Stimulated activated CD4-positive, alpha-beta T cell treated with anti-CD3 and anti-CD28 coated beads, Interleukin-2, amount 100 ng/mL, for 4 hours (primary cell): Measurements from ENCODE around the gene MYO6.

Experiments
- DNase-seq: peaks from one replicate; pipeline ENCODE4 v3.0.0-alpha.2; 2020; ENCODE audit warnings: low read depth

Gene MYO6

DNA sequence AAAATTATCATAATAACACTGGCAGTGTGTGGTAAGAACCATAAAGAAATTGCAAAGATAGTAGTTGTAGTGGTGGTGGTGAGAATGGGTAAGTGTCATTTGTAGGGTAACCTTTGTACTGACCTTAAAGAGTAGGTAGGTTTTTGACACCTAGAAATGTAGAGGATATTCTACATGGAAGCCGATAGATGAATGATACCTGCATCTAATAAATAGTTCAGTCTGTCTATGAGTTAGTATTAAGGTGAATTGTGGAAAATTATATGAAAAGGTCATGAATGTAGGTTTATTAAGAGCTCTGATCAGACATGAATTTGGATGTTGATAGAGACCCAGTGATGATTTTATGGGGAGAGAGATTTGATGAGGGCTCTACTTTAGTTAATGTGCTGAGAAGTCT lies 78.1 kb downstream of the MYO6 start:
- DNase-seq = no peak

DNA sequence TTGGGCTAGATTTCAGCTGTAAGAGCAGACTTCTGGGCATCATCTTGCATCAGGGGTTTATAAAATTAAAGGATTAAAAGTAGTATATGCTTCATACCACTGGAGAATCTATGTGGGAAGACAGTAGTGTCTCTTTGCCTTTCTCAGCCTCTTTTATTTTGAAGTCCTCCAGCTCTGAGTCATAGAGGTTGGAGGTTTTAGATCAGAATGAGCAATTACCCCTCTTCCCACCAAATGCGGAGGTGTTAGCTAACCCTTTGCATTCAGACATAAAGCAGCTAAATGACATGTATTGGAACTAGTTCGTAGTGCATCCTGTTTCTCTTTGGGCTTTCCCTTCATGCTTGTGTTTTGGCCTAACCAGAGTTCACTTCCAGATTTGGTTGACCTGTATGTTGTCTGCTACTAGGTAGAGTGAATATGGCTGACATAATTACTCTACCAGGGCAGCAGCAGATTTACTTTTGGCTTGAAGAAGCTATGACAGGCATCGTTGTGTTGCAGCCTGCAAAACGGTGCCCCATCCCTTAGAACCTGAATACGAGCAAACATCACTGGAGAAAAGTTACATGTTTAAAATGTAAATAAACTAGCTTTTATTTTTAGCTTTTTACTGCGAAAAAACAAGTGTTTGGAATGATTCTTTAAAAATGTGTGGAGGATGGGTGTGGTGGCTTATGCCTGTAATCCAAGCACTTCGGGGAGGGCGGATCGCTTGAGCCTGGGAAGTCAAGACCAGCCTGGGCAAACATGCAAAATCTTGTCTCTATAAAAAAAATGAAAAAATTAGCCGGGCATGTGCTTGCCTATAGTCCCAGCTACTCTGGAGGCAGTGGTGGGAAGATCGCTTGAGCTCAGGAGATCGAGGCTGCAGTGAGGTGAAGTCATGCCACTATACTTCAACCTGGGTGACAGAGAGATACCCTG lies 82.2 kb downstream of the MYO6 start:
- no peak for DNase-seq

DNA sequence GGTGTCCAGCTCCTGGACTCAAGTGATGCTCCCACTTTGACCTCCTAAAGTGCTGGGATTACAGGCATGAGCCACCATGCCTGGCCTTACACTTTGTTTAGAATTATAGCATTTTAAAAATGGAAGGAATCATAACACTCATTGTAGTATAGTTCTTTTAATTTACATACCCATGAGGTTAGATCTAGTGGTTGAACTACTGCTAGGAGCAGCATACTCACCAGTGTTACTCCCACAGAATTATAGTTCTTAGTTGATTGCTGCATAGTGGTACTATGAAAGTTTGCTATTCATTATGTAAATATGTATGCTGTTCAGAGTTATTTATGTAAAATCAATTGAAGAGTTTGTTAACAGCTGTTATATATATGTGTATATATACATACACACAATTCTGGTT lies 85.4 kb downstream of the MYO6 start:
- no peak for DNase-seq

DNA sequence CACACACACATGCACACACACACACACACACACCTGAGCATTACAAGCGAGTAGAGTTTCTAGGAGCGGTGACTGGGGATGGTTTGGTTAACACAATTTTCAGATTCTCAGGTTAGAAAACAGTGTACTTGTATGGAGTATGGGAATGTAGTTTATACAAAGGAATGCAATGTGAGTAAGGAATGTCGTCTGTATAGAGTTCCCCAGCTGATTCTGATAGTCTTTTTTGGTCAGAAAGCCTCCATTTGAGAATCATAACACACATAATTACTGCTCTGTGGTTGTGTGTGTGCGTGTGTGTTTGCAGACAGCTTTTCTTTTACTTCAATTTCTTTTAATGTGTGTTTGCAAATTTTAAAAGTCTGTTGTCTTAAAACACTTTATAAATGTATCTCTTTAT lies 93.2 kb downstream of the MYO6 start:
- no peak for DNase-seq

DNA sequence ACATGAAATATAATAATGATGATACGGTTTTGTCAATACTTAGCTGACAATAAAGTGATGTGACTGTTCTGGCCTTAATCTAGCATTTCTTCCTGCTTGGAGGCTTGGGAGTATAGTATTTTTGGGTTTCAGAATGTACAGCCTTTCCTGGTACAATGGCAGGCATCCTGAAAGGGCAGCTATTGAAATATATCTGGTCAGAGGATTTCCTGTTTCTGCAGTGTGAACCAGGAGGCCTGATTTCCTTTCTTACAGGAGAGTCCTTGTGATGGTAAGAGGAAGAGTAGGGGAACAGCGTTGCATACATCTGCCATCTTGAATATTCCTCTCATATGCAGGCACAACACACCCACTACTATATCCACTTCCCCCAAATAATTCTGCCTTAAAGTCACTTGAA lies 93.7 kb downstream of the MYO6 start:
- DNase-seq = no peak

DNA sequence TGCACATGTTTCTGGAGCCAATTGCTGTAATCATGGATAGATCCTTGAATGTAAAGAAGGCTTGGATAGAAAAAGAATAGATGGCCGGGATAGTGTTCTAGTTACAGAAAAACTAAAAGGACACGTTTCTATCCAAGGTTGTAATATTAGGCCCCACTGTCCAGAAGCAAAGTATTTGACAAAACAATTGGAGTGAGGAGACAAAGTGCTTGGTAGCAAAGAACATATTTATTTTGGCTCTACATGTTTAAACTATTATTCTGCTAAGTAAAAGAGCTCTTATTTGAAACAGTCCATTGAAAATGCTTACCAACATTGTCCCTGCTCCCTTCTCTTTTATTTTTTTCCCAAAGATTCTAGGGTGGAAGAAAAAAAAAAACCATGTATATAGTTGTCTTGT lies 94.4 kb downstream of the MYO6 start:
- DNase-seq = no peak

DNA sequence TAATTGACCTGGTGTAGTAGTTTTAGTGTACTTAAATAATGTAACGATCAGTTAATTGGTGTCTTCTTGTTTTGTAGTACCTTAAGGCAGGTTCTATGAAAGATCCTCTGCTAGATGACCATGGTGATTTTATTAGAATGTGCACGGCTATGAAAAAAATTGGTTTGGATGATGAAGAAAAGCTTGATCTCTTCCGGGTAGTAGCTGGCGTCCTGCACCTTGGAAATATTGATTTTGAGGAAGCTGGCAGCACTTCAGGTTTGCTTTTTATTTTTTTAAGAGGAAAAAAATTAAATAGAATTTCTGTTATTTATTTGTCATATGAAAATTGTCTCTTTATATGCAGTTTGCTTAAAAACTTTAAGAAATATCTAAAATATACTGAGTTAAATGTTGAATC lies 99.2 kb downstream of the MYO6 start:
- no peak for DNase-seq

DNA sequence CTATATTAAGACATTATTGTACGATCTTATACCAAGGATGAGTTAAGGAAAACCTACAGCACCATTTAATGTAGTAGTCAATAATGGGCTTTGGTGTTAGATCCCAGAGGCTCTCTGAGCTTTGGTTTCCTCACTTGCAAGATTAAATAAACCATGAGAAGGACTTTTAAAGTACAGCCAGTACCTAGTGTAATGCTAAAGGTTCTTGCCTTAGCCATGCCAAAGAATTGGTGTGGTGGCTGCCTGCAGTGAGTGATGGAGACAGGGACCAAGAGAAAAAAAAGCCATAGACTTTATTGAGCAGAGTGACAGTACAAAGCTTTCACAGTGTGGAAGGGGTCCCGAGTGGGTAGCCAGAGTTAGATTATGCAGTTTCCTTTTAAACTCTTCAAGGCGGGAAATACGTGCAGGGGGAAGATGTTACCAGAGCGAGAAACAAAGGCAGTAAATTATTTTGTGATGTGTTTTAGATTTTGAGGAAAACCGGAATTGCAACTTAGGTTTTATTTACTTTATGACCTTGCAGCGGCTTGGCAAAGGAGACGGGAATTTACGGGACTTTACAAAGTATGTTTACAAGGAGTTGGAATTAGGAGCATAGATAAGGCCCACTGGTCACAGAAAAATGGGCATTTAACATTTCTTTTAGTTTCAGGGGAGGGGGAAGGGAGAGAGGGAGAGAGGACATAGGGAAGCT lies 100.4 kb downstream of the MYO6 start:
- DNase-seq = no peak

DNA sequence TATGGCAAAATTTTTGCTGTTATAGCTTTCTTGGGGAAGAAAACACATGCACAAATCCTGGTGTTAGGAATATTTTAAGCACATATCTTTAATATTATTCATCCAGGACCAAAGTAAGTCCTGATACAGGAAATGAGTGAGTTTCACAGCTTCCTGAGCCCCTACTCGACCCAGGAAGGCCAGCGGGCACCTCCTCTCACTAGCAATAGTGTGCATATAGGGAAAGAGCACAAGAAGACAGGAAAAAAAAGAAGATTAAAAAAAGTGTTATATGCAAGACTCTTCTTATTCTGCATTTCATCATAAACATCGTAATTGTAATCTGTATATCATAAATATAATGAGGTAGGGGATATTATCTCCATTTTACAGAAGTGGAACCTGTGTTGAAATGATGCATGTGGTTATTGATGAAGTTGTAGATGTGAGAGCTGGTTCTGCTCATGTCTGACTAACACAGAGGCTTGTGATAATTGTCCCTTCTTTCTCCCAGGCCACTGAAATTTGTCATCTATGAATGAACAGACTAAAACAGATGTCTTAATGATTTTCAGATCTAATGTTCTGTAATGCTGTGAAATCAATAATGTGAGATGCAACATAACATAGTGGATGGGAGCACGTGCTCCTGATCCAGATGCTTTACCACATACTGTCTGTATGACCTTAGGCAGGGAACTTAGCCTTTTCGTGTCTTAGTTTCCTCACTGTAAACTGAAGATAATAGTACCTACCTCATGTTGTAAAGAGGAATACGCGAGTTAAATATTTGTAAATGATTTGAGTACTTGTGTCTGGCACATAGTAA lies 101.2 kb downstream of the MYO6 start:
- DNase-seq = no peak

DNA sequence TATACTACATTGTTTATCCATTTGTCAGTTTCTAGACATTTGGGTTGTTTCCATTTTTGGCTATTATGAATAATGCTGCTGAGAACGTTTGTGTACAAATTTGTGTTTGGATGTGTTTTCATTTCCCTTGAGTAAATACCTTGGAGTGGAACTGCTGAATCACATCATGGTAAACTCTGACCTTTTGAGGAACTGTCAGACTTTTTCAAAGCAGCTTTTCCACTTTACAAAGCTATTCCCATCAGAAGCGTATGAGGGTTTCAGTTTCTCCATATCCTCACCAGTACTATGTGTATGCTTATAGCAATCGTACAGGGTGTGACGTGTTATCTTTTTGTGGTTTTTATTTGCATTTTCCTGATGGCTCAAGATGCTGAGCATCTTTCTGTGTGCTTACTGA lies 103.7 kb downstream of the MYO6 start:
- DNase-seq = no peak

DNA sequence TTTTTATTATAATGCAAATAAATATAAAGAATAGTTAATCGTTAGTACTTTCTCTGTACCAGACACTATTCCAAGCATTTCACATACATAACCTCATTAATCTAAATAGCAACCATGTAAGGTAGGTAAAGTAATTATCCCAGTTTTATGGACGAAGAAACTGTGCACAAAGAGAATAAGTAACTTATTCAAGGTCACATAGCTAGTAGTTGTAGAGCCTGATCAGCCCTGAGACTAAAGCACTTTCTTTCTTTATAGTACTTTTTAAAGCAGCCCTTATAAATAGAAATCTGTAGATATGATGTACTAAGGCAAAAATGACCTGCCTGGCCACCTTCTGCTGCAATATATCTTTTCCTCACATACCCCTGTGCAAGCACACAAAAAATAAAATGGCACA lies 104.8 kb downstream of the MYO6 start:
- DNase-seq = no peak

DNA sequence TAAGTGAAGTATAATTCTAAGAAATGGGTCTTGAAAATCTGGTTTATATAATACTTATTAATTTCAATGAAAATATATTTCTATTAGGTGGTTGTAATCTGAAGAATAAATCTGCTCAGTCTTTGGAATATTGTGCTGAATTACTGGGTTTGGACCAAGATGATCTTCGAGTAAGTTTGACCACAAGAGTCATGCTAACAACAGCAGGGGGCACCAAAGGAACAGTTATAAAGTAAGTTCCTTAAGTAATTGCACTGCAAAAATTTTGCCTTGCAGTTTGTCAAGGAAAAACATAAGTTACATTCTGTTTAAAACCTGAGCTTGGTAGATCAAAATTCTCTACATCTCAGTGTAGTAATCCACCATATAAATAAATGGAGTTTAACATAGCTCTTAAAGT lies 106.0 kb downstream of the MYO6 start:
- no peak for DNase-seq

DNA sequence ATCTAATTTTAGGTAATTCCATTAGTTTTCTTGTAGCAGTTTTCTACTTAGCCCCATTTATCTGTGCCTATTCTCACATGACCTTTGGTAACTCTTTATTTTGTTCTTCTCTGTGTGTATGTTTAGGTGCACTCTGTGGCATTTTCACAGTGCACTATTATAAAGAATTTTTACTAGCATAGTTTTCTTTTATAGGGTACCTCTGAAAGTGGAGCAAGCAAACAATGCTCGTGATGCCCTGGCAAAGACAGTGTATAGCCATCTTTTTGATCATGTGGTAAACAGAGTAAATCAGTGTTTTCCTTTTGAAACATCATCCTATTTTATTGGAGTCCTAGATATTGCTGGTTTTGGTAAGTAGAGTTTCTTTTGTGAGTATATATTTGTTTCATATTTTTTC lies 107.9 kb downstream of the MYO6 start:
- no peak for DNase-seq

DNA sequence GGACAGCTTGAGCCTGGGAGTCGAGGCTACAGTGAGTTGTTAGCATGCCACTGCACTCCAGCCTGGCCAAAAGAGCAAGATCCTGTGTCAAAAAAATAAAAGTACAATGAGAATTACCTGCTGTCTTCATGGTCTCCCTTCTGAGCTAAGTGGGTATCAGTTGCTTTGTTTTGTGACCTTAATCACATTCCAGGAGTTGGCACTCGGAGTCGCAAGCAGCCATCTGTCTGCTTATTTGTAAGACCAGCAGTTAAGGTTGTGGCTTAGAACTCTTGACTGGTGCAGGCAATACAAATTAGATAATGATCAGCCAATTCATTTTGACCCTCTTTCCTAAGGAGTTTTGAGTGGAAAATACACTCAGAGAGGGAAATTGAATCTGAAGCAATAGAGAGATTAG lies 114.0 kb downstream of the MYO6 start:
- no peak for DNase-seq

DNA sequence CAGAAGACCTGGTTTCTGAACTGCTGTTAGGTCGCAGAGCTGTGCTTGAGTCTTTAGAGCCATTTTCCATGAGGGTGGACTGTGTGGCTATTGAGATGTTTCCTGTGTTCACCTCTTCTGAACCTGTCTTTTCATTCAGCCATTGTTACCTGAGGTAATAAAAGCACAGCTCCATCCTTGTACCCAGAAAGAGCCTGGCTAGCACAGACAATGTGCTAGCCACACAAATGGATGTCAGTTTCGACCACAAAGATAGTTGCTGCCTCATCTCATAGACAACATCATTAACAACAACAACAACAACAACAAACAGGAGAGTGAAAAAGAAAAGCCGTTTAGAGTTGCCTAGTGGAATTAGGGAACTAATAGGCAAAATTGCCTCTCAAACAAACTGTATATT lies 114.7 kb downstream of the MYO6 start:
- DNase-seq = no peak

DNA sequence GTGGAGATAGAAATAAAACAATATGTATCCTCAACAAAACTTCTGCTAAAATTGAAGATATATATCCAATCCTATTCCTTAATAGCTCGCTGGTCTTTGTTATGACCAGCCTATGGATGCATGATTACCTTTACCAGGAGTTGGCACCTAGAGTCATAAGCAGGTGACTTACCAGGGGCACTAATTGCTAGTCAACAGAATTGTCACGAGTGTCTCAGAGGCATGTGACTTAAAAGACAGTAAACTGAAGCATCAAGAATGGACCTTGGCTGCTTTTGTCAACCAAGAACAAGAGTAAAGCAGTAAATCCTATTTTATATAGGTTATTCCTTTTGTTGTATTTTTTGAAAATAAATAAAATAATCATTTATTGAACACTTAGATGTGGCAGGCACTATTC lies 115.4 kb downstream of the MYO6 start:
- DNase-seq = no peak

DNA sequence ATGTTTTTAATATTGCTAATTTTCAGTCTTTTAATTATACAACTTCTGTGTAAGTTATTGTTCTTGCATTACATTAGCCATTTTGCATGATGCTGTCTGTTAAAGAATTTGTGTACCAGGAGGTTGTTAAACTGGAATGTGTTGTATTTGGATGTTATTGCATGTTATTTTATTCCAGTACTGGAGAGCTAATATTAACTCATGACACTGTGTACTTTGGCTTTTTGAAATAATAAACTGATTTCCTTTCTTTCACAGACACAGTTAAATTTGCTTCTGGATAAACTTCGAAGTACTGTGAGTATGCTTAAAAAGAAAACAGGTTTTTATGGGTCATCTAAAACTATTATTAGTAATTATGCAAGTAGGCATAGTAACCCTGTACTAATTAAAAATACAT lies 121.3 kb downstream of the MYO6 start:
- no peak for DNase-seq

DNA sequence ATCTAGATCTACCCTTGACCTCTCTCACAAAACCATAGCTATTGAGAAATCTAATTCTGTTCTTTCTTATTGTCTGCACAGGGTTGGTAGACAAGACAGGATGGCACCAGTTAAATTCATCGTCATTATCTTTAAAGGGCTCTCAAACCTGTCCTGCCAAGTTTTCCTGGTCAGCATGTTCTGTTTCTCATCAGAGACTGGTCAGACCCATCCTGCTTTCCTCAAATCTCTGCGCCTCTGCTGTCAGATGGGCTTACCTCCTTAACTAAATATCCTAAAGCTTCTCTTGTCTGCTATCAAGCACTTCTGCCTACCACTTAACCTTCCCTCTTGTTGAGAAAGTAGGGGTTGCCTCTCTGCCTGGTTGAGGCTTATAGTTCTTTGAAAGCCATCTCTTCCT lies 125.2 kb downstream of the MYO6 start:
- DNase-seq = no peak

DNA sequence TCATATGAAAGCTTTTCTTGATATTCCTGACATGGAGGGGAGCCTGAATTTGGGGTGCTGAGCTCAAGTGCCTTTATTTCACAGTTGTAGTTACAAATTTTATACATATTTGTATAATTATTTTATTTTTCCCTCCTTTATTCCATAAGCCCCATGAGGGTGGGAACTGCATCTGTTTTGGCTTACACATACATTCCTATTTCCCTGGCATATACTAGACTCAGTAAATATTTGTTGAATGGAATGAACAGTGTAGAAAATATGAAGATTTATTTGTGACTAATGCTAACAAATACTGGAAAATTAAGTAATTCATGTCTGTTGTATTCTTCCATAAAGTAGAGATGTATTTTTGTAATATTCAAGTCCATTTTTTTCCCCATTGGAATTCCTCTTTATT lies 127.1 kb downstream of the MYO6 start:
- no peak for DNase-seq

DNA sequence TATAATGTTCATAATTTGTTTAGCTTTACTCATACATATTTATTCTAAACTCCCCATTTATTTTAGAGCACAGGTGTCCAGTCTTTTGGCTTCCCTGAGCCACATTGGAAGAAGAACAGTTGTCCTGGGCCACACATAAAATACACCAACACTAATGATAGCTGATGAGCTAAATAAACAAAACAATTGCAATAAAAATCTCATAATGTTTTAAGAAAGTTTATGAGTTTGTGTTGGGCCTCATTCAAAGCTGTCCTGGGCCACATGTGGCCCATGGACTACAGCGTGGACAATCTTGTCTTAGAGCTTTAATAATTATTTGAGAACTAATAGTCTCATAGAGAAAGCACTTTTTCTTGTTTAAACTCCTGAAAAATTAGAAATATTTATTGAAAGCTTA lies 131.3 kb downstream of the MYO6 start:
- DNase-seq = no peak

DNA sequence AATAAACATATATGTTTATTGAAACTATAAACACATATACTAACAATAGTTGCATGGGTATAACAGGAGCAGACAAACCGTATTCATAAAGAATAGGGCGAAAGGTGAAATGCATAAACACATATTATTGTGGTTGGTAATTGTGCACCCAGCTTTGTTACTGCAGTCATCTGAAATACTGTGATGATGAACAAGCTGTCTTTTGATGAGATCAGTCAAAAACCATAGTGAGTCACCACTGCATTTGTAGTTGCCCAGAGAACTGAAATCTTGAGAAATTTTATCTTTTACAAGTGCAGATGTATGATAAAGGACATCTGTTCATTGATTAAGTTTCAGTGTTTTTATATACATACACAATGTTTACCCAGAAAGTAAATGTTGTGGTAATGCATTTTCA lies 133.7 kb downstream of the MYO6 start:
- DNase-seq = no peak

DNA sequence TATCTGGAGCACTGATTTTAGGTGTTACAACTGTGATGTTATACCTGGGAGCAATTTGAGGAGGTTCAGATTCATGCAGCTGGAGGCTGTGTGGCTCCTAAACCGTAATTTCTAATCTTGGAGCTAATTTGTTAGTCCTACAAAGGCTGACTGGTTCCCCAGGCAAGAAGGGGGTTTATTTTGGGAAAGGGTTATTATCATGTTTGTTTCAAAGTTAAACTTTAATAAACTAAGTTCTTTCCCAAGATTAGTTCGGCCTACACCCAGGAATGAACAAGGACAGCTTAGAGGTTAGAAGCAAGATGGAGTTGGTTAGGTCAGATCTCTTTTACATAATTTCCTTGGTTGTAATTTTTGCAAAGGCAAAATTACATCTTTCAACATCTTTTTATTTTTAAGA lies 135.8 kb downstream of the MYO6 start:
- no peak for DNase-seq

DNA sequence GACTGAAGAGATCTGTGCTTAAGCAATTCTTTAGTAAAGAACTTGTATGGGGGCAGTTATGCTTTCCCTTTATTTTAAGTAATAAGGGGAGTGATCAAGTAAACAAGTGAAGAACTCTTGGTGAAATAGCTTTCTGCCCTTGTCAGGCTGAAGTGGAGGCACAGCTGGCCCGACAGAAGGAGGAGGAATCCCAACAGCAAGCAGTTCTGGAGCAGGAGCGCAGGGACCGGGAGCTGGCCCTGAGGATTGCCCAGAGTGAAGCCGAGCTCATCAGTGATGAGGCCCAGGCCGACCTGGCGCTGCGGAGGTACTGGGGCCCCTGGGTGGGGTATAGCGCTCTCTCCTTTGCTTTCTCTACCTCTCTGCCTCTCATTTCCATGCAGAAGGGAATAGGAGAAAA lies 143.3 kb downstream of the MYO6 start:
- DNase-seq = no peak
